Spleen (tissue), 11 donors: ENCODE results near the gene NR4A2. TPM values are rescaled to one million over a fixed set of nuclear protein-coding genes. Genes with fewer than 3 reads are reported as not detected.

ENCODE experiments used
- DNase-seq: peaks from one replicate; pipeline ENCODE4 v3.0.0-alpha.2; 2020
- H3K27ac ChIP-seq, 8 donors: fragments of 200-600 bp; sonication (generic) in 7 of 8; 1 replicate in 4 of 8; 2 replicates in 4 of 8; pipeline versions ENCODE4 v1.5.0 to v1.8.0; 2016 to 2021; ENCODE audit warnings: inconsistent platforms in 4 of 8, mild to moderate bottlenecking in 4 of 8, moderate library complexity in 1 of 8
- H3K27me3 ChIP-seq, 7 donors: fragments of 200-600 bp; sonication (generic) in 6 of 7; replicated peaks in 1 of 7; 1 replicate in 4 of 7; 2 replicates in 3 of 7; pipeline versions ENCODE4 v1.5.0 to v1.8.0; 2016 to 2021; ENCODE audit warnings: inconsistent platforms in 3 of 7, mild to moderate bottlenecking in 1 of 7
- H3K36me3 ChIP-seq, 6 donors: fragments of 200-600 bp; sonication (generic) in 5 of 6; 1 replicate in 4 of 6; 2 replicates in 2 of 6; pipeline versions ENCODE4 v1.5.0 to v1.8.0; 2016 to 2021; ENCODE audit warnings: inconsistent platforms in 2 of 6
- H3K4me1 ChIP-seq, 6 donors: fragments of 200-600 bp; sonication (generic) in 5 of 6; 1 replicate in 3 of 6; 2 replicates in 3 of 6; pipeline versions ENCODE4 v1.5.0 to v1.8.0; 2016 to 2021; ENCODE audit warnings: inconsistent platforms in 3 of 6
- H3K4me3 ChIP-seq, 8 donors: fragments of 200-600 bp; sonication (generic) in 7 of 8; 1 replicate in 4 of 8; 2 replicates in 4 of 8; pipeline versions ENCODE4 v1.5.0 to v1.8.0; 2016 to 2021; ENCODE audit warnings: inconsistent platforms in 4 of 8, mild to moderate bottlenecking in 4 of 8, moderate library complexity in 2 of 8
- H3K9me3 ChIP-seq, 8 donors: fragments of 200-600 bp; sonication (generic) in 7 of 8; 1 replicate in 4 of 8; 2 replicates in 4 of 8; pipeline versions ENCODE4 v1.5.0 to v1.8.0; 2016 to 2021; ENCODE audit warnings: inconsistent platforms in 4 of 8
- POLR2A ChIP-seq, 3 donors: fragments of 450-650 bp; IDR thresholded peaks; one replicate each; pipeline ENCODE4 v1.5.1; 2017; ENCODE audit warnings: antibody characterized with exemption in 3 of 3, mild to moderate bottlenecking in 1 of 3
- POLR2AphosphoS5 ChIP-seq, 3 donors: sonication (generic); formaldehyde crosslinking; IDR thresholded peaks; one replicate each; pipeline ENCODE4 v1.5.1; 2017; ENCODE audit warnings: antibody characterized with exemption in 3 of 3
- WGBS, 5 donors: extraction: QIAGEN DNeasy Blood & Tissue Kit in 3 of 5; methylation state at CpG; one replicate each; pipeline versions ENCODE4 v1.1.5 to v1.1.7; 2013 to 2018; 5-methylcytosine and 5-hydroxymethylcytosine counted together
- intact Hi-C: fragments of 100-400 bp; cut with DNase I; formaldehyde crosslinking; loops from one replicate; pipeline ENCODE4 v1.15.0; 2023; ENCODE audit warnings: low total_unique reads
- polyA plus RNA-seq, 3 donors: library from polyadenylated mRNA; stranded (reverse); fragments of 200-250 nt; gene quantifications; one replicate each; pipeline ENCODE4 v1.2.1, GENCODE V29; 2013
- total RNA-seq, 7 donors: library from RNA; depleted of rRNA in 3 of 7; stranded (reverse); fragments of >200 nt in 3 of 7; fragmentation: NEBNext Ultra II Directional in 4 of 7; extraction: Animal tissue kit (Norgen Biotek cat#: 25700) in 4 of 7; gene quantifications; one replicate each; pipeline versions ENCODE4 v1.1.0 to v1.2.1, GENCODE V29; 2016 to 2021
- TF ChIP-seq, protein P1 (sequence below), 11 experiments: fragments of 200-600 bp in 7 of 11; fragments of 450-650 bp in 4 of 11; sonication (generic) in 4 of 11; IDR thresholded peaks in 8 of 11; conservative IDR thresholded peaks in 3 of 11; 1 replicate in 7 of 11; 2 replicates in 4 of 11; pipeline versions ENCODE4 v1.4.0 to v1.8.0; 2016 to 2021; ENCODE audit warnings: antibody characterized with exemption in 11 of 11, inconsistent platforms in 4 of 11, mild to moderate bottlenecking in 1 of 11
- donor health status: healthy with polysubstance abuse.
- donor health status: DM: no; HTN: no; CAD: no; lungs with moderate emphysema.
- donor health status: DM: no; HTN: no; CAD: no.
- donor health status: Bipolar disorder and iron deficiency.
- donor health status: healthy.
- donor health status: DM: no; HTN: no; CAD: no.
- donor health status: DM: yes; HTN: yes; CAD: no.

The NR4A2 gene
- total and polyA plus RNA-seq, 10 donors = 0.56 to 13.1 (median 2.8) TPM

DNA sequence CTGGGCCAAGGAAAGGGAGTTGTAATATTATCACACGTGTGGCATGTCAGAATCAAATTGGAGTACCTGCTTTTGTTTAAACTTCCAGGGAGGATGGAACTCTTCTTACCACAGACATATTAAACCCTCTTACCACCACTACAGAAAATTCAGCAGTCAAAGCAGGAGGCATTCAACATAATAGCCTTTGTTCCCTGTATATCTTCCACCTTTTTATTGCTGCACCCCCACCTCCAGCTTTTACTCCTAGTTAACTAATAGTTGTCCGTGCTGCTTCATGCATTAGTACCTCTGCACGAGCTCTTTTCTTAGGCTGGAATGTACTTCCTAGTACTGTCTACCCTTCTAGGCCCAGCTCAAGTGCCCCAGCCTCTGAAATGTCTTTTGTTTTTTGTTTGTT, 14.9 kb upstream of the NR4A2 start:
- no peaks in the 10 kb centered on the region for H3K27me3 ChIP-seq
- 84 to 93% (median 88%) methylated on average over 3 of the region's 3 CpGs for WGBS, 5 donors
- peaks cover 0 to 11% (median 6%) of the 10 kb centered on the region in 6 donors for H3K4me1 ChIP-seq
- intact Hi-C loops = loop anchor here (10.0 kb wide), 2 partner anchors 47 to 87 kb away; partner anchors contain the start of gene GPD2
- no peak overlapping the region for H3K4me3 ChIP-seq
- H3K36me3 ChIP-seq = no peaks in the 10 kb centered on the region
- no peak overlapping the region for H3K27ac ChIP-seq
- TF ChIP-seq POLR2AphosphoS5 (IDR thresholded peaks at IDR 0.05) = no peak
- TF ChIP-seq, protein P1, sequence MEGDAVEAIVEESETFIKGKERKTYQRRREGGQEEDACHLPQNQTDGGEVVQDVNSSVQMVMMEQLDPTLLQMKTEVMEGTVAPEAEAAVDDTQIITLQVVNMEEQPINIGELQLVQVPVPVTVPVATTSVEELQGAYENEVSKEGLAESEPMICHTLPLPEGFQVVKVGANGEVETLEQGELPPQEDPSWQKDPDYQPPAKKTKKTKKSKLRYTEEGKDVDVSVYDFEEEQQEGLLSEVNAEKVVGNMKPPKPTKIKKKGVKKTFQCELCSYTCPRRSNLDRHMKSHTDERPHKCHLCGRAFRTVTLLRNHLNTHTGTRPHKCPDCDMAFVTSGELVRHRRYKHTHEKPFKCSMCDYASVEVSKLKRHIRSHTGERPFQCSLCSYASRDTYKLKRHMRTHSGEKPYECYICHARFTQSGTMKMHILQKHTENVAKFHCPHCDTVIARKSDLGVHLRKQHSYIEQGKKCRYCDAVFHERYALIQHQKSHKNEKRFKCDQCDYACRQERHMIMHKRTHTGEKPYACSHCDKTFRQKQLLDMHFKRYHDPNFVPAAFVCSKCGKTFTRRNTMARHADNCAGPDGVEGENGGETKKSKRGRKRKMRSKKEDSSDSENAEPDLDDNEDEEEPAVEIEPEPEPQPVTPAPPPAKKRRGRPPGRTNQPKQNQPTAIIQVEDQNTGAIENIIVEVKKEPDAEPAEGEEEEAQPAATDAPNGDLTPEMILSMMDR (IDR thresholded peaks at IDR 0.05 in 8 of 11, conservative IDR thresholded peaks at IDR 0.05 in 3 of 11) = no peak
- no peak for TF ChIP-seq POLR2A (IDR thresholded peaks at IDR 0.05)
- H3K9me3 ChIP-seq = no peaks in the 10 kb centered on the region
- DNase-seq = no peak

DNA sequence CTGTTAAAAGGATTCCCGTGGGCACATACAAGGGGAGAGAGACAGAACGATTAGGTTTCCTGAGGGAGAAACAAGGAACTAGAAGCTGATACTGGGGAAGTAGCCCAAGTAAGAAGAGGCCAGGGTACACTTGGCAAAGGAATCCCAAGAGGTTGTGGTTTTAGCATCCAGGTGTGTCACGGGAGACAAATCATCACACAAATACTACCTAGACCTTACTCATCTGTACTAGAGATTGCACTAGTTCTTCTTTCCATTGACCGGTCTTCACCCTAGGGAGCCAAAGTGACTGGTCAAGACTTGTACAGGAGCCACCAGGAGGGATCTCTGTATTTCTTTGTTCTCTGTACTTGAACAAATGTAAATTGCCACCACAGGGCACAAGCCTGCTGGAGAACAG, 14.2 kb upstream of the NR4A2 start:
- TF ChIP-seq POLR2AphosphoS5 (IDR thresholded peaks at IDR 0.05) (no peak), POLR2A (IDR thresholded peaks at IDR 0.05) (no peak)
- TF ChIP-seq, protein P1 (IDR thresholded peaks at IDR 0.05 in 8 of 11, conservative IDR thresholded peaks at IDR 0.05 in 3 of 11) = no peak
- Histone ChIP-seq H3K4me3 (no peak overlapping the region), H3K36me3 (no peaks in the 10 kb centered on the region), H3K27me3 (no peaks in the 10 kb centered on the region), H3K27ac (no peak overlapping the region), H3K9me3 (no peaks in the 10 kb centered on the region), H3K4me1 (peaks cover 0 to 11% (median 6%) of the 10 kb centered on the region in 6 donors)
- DNase-seq = no peak
- 58 to 66% (median 59%) methylated on average over 4 of the region's 4 CpGs for WGBS, 5 donors
- intact Hi-C loops = loop anchor here (10.0 kb wide), 2 partner anchors 48 to 88 kb away; partner anchors contain the start of gene GPD2

DNA sequence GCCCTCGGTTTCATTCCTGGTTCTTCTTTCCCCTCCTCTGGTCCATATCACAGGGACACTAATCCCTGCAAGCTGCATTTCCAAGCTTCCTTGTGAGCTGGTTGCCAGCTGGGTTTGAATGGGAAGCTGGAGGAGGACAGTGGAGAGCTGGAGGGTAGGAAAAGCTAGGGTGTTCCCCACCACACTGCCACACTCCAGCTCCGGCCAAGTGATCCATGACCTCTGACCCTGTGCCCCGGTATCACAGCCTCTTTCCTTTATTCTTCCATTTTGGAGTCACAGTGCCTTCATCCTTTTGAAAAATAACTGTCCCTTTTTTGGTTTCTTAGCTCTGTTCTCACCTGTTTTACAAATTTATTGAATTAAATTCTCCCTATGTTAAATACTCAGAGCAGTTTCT, 13.1 kb upstream of the NR4A2 start:
- Histone ChIP-seq H3K4me1 (peaks cover 4 to 20% (median 12%) of the 10 kb centered on the region in 6 donors), H3K9me3 (no peaks in the 10 kb centered on the region), H3K27ac (no peak overlapping the region), H3K27me3 (no peaks in the 10 kb centered on the region), H3K4me3 (no peak overlapping the region), H3K36me3 (no peaks in the 10 kb centered on the region)
- DNase-seq = no peak
- TF ChIP-seq, protein P1 (IDR thresholded peaks at IDR 0.05 in 8 of 11, conservative IDR thresholded peaks at IDR 0.05 in 3 of 11) = no peak
- TF ChIP-seq POLR2AphosphoS5 (IDR thresholded peaks at IDR 0.05) (no peak), POLR2A (IDR thresholded peaks at IDR 0.05) (no peak)
- 78 to 88% (median 82%) methylated on average over 3 of the region's 3 CpGs for WGBS, 5 donors
- intact Hi-C loops = loop anchor here (10.0 kb wide), 2 partner anchors 49 to 89 kb away; partner anchors contain the start of gene GPD2

DNA sequence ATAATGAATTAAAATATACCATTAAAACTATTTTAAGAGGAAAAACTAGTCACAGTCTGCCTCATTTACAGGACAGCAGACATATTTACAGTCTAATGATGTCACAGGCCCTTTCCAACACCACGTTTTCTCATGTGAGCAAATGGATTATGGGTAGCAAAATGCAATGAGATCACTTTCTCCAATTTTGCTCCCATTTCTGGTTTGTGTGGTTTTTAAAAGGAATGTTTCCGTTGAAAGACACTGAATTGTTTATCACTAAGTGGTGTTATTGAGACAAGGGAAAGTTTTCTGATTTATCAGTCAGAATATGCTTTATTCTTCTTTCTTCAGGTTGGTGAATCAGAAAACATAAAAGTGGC, 11.4 kb upstream of the NR4A2 start:
- no peak for DNase-seq
- Histone ChIP-seq H3K27me3 (no peaks in the 10 kb centered on the region), H3K27ac (peak overlapping the region in 3 of 8 donors; percentile 100), H3K4me3 (no peak overlapping the region), H3K4me1 (peaks cover 9 to 36% (median 26%) of the 10 kb centered on the region in 6 donors), H3K36me3 (no peaks in the 10 kb centered on the region), H3K9me3 (no peaks in the 10 kb centered on the region)
- WGBS, 5 donors = 65 to 78% (median 73%) methylated on average over 2 of the region's 2 CpGs
- TF ChIP-seq POLR2A (IDR thresholded peaks at IDR 0.05) = no peak
- TF ChIP-seq, protein P1 (IDR thresholded peaks at IDR 0.05 in 8 of 11, conservative IDR thresholded peaks at IDR 0.05 in 3 of 11) = no peak
- no peak for TF ChIP-seq POLR2AphosphoS5 (IDR thresholded peaks at IDR 0.05)
- intact Hi-C loops = loop anchor here (10.0 kb wide), 2 partner anchors 51 to 91 kb away; partner anchors contain the start of gene GPD2
